ENCODE results near the gene ZNF280A. TPM values are rescaled to one million over a fixed set of nuclear protein-coding genes. Genes with fewer than 3 reads are reported as not detected.

The ZNF280A gene
- total and polyA plus RNA-seq, 8 donors, result not detected

DNA sequence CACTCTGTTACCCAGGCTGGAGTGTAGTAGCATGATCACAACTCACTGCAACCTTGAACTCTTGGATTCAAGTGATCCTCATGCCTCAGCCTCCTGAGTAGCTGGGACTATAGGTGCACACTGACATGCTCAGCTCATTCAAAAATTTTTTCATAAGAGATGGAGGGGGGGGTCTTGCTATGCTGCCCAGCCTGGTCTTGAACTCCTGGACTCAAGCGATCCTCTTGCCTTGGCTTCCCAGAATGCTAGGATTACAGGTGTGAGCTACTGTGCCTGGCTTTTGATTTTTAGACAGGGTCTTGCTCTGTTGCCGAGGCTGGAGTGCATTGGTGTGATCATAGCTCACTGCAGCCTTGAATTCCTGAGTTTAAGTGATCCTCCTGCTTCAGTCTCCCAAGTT is 25.0 kb upstream of the ZNF280A start:
- ATAC-seq, result no peak
- TF ChIP-seq, protein P1, sequence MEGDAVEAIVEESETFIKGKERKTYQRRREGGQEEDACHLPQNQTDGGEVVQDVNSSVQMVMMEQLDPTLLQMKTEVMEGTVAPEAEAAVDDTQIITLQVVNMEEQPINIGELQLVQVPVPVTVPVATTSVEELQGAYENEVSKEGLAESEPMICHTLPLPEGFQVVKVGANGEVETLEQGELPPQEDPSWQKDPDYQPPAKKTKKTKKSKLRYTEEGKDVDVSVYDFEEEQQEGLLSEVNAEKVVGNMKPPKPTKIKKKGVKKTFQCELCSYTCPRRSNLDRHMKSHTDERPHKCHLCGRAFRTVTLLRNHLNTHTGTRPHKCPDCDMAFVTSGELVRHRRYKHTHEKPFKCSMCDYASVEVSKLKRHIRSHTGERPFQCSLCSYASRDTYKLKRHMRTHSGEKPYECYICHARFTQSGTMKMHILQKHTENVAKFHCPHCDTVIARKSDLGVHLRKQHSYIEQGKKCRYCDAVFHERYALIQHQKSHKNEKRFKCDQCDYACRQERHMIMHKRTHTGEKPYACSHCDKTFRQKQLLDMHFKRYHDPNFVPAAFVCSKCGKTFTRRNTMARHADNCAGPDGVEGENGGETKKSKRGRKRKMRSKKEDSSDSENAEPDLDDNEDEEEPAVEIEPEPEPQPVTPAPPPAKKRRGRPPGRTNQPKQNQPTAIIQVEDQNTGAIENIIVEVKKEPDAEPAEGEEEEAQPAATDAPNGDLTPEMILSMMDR (IDR thresholded peaks at IDR 0.05), result no peak

DNA sequence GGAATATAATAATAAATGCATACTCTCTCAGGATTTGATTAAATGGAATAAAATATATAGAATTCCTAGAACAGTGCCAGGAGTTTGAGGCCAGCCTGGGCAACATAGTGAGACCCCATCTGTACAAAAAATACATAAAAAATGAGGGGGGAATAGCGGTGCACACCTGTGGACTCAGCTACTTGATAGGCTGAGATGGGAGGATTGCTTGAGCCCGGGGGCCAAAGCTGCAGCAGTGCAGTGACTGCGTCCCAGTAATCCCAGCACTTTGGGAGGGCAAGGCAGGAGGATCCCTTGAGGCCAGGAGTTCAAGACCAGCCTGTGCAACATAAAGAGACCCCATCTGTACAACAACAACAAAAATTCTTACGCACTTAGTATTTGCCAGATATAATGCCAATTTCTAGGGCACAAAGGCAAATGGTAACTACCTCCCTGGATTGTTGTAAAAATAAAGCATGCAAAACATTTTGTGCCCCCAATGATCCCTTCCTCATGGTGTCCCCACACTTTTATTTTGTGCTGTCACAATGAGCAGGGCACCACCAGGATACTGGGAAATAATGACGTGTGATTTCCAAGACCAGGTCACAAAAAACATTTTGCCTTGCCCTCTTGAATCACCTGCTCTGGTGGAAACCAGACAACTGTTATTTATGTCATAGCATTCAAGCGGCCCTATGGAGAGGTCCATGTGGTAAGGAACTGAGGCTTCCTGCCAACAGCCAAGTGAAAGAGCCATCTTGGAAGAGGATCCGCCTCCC is 18.3 kb upstream of the ZNF280A start:
- intact Hi-C loops (cut with DNase I), result no loop called here
- Histone ChIP-seq H3K4me1 (no peaks in the 10 kb centered on the region), H3K9me3 (no peaks in the 10 kb centered on the region), H3K27me3 (peaks cover 0 to 7% of the 10 kb centered on the region in 2 donors), H3K4me3 (no peak overlapping the region), H3K27ac (no peak overlapping the region), H3K36me3 (no peaks in the 10 kb centered on the region)
- DNase-seq (no peak), ATAC-seq (no peak)
- TF ChIP-seq, protein P1 (IDR thresholded peaks at IDR 0.05), result no peak

More for the DNA sequence above, 25.0 kb upstream of the ZNF280A start:
- no peaks in the 10 kb centered on the region for H3K9me3 ChIP-seq
- no peak for DNase-seq
- H3K27ac ChIP-seq, result no peak overlapping the region
- H3K4me3 ChIP-seq, result no peak overlapping the region
- H3K4me1 ChIP-seq, result no peaks in the 10 kb centered on the region
- H3K27me3 ChIP-seq, result peaks cover 0 to 13% of the 10 kb centered on the region in 2 donors
- intact Hi-C loops (cut with DNase I), result no loop called here
- no peaks in the 10 kb centered on the region for H3K36me3 ChIP-seq

DNA sequence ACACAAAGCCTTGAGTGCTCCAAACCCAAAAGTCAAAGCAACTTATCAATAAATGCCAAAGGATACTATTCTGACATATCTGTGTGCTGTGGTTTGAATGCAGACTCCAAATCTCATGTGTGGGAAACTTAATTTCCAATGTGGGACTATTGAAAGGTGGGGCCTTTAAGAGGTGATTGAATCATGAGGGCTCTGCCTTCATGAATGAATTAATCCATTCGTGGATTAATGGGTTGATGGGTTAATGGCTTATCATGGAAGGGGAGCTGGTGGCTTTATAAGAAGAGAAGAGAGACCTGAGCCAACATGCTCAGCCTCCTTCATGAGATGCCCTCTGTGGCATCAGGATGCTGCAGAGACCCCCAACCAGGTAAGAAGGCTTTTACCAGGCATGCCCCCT is 16.8 kb upstream of the ZNF280A start:
- DNase-seq (no peak), ATAC-seq (no peak)
- Histone ChIP-seq H3K27ac (no peak overlapping the region), H3K4me1 (no peaks in the 10 kb centered on the region), H3K9me3 (no peaks in the 10 kb centered on the region), H3K27me3 (peaks cover 0 to 7% of the 10 kb centered on the region in 2 donors), H3K4me3 (no peak overlapping the region), H3K36me3 (no peaks in the 10 kb centered on the region)
- intact Hi-C loops (cut with DNase I), result no loop called here
- TF ChIP-seq, protein P1 (IDR thresholded peaks at IDR 0.05), result no peak

DNA sequence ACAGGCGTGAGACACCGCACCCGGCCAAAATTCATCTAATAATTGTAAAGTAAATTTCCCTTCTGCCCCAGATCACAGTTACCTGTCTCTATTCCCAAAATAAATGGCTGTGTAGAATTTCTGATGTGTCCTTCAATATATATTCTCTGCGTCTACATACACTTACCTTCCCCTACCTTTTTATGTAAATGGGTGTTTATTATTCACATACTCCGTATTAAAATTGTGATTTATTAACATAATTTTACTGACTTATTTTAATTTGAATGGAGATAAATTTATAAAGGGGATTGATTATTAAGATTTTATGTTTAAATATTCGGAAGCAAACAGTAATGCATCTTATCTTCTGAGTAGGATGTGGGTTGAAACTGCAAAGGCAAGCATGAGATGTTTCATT is 16.4 kb upstream of the ZNF280A start:
- H3K4me1 ChIP-seq, result no peaks in the 10 kb centered on the region
- no peak for DNase-seq
- no peak for ATAC-seq
- H3K9me3 ChIP-seq, result no peaks in the 10 kb centered on the region
- H3K27ac ChIP-seq, result no peak overlapping the region
- H3K36me3 ChIP-seq, result no peaks in the 10 kb centered on the region
- TF ChIP-seq, protein P1 (IDR thresholded peaks at IDR 0.05), result no peak
- H3K27me3 ChIP-seq, result peaks cover 0 to 7% of the 10 kb centered on the region in 2 donors
- intact Hi-C loops (cut with DNase I), result no loop called here
- H3K4me3 ChIP-seq, result no peak overlapping the region

DNA sequence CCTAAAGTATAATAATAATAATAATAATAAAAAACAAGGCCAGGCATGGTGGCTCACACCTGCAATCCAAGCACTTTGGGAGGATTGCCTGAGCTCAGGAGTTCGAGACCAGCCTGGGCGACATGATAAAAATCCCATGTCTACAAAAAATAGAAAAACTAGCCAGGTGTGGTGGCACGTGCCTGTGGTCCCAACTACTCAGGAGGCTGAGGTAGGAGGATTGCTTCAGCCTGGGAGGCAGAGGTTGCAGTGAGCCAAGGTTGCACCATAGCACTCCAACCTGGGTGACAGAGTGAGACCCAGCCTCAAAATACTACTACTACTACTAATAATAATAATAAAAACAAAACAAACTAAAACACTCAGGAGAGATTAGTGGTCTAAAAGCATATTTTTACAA is 15.6 kb upstream of the ZNF280A start:
- Histone ChIP-seq H3K4me3 (no peak overlapping the region), H3K27ac (no peak overlapping the region), H3K36me3 (no peaks in the 10 kb centered on the region), H3K9me3 (no peaks in the 10 kb centered on the region), H3K4me1 (no peaks in the 10 kb centered on the region), H3K27me3 (peaks cover 0 to under 1% of the 10 kb centered on the region in 2 donors)
- intact Hi-C loops (cut with DNase I), result no loop called here
- DNase-seq (no peak), ATAC-seq (no peak)
- TF ChIP-seq, protein P1 (IDR thresholded peaks at IDR 0.05), result no peak

All from left lung (tissue), 10 donors.